Stimulated activated CD4-positive, alpha-beta T cell treated with anti-CD3 and anti-CD28 coated beads, Interleukin-15, amount 100 ng/mL, for 24 hours (primary cell): ENCODE results near the gene CACNA1I.

Experiments used
- DNase-seq: peaks from one replicate; pipeline ENCODE4 v3.0.0-alpha.2; 2020

CACNA1I gene

GRCh38 chr22:39536711-39537110 is 33.8 kb upstream of the CACNA1I start:
- DNase-seq: no peak

GRCh38 chr22:39537975-39538374 is 32.6 kb upstream of the CACNA1I start:
- DNase-seq: no peak

DNA sequence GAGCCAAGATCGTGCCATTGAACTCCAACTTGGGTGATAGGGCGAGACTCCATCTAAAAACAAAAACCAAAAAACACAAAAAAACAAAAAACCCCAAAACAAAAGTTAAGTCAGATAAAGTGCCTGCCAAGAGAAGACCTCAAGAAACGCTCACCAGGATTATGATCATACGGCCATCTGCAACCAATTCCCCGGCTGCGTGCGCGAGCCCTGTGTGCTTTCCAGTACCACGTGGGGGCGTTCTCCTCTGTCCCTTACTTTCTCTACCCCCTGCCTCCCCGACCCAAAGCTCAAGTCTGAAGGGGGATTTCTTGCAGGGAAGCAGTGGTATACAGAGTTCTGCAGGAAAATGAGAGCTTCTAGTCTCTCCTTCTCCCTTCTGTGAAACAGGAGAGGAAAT is 27.5 kb upstream of the CACNA1I start:
- peak; percentile 45 for DNase-seq

DNA sequence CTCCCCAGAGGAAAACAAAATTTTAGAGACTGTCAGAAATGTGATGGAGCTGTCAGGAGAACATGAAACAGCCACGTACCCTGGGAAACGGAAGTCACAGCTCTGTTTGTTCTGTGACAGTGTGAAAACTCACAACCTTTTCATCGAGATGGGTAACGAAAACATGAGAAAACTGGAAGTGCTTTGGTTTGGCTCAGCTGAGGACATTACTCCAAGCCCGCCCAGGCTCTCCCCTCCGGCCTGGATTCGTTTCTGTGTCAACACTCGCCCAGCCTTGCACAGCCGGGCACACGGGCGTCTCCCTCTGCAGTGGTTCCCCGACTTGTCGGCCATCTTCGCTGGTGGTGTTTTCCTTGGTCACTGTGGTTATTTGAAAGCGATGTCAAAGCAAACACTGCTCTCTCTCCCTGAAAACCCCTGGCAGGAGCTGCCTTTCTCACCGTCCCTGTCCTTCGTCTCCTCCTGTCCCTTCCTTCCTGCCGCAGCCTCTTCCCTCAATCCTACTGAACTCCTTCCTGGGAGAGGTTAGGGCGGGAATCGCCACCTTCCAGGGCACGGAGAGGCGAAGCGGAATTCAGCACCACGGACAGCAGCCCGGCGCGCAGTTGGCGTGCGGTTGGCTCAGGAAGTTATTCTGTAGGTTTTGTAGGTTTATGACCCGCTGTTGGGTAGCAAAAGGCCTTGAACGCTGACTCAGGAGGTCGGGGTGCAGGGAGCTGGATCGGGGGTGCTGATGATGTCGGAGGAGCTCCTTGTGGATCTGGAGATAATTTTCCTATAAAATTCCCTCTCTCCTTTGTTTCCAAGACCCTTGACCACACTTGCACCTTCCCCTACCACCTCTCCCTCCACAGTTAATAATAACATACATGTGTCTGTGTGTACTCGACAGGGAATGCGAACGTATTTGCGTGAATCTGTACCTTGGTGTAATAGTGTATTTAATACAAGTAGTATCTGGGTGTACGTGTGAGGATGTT is 24.9 kb upstream of the CACNA1I start:
- peak; percentile 77 for DNase-seq

DNA sequence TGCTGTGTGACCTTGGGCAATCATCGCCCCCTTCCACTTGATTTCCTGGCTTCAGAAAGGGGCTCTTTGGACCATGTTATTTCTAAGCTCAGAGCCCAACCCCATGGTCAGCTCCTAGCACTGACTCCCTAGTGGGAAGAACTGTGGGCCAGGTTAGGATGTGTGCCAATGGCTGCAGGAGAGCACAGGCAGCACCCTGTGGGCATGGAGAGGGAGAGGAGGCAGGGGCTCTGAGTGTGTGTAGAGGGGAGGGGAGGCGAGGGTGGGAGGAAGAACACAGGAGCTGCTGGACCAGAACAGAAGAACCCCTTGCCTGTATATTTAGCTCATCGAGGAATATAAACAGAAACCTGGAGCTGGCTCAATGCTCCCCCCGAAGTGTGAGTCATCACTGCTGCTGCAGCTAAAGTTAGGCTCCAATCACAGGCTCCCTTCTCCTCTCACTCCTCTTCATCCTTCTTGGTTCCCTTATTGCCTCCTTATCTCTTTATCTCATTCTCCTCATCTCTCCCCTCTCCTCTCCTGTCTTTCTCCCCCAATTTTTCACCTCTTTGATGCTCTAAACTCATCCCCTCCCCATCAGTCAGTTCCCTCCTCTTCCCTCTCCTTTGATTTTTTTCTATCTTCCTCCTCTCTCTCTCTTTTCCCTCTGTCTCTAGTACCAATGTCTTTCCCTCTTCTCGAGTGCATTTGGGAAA is 23.5 kb upstream of the CACNA1I start:
- DNase-seq: no peak

GRCh38 chr22:39547587-39547947 is 23.0 kb upstream of the CACNA1I start:
- DNase-seq: no peak

- DNase-seq: no peak
Measured at GRCh38 chr22:39553429-39553828, 17.1 kb upstream of the CACNA1I start.

DNA sequence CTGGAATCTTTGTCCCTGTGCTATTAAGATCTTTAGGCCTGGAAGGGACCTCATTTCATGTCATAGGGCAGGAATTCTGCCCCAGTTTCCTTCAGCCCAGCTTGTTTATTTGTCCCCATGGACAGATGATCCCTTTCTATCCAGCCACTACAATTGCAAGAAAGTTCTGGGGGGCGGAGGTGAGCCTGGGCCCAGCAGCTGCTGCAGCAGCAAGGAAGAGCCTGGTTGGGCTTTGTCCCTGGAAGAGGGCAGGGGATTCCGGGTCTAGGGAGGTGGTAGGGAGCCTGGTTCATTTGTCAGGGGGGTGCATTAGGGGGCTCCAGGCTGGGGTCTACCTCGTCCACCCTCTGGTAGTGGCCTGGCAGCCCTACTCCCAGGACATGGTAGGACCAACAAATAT is 16.4 kb upstream of the CACNA1I start:
- no peak for DNase-seq

DNA sequence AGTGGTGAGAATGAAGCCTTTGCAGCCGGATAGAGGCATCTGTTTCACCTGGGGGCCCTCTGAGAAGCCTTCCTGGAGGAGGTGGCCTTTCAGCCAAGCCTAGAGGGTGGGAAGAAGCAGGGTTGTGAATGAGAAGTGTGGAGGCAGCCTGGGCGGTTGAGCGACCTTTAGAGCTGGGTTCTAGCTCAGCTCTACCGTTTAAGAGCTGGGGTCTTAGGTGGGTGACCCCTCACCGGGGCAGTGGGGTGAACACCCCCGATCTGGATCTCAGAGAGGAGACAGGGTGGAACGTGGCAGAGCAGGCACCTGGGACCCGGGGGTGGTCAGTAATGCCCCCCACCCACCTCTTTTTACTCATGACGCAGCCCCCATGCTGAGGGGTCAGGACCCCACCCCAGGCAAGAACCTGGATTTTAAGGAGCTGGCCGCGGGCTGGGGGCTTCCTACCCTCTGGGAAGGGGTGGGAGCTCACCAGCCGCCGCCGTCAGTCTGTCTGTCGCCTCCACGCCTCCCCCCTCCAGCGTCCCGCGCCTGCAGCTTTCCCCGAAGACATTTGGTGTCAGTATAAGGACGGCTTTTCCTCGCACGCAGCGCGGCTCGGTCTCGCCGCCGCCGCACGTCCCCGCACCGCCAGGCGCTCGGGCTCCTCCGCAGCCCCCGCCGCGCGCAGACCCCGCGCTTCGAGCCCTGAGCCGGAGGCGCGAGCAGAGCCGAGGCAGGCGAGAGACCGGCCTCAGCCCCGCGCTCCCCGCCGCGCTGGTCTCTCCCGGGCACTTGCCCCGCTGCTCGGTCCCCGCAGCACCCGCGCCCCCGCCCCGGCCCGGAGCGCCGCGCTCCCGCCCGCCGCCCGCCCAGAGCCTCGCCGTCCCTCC is 13.3 kb upstream of the CACNA1I start:
- DNase-seq: peak; percentile 65

DNA sequence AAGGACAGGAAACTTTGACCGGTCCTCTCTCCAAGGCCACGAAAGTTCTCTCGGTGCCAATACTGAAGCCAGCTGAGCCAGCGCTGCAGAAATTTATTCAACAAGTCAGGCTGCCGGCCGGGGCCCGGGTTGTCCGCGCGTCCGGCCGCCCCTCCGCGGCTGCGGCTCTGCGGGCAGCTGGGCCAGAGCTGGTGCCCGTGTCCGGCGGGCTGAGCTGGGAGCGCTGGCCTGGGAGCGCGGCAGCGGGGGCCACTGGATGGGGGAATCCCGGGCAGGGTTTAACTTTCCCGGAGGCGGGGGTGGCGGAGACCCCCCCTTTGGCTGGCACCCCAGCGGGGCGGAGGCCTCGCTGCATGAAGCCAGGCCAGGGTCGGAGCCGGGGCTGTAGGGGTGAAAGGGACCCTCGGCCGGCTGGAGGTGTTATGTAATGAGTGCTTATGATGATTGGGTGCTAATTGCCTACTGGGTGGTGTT is 12.3 kb upstream of the CACNA1I start:
- no peak for DNase-seq

DNA sequence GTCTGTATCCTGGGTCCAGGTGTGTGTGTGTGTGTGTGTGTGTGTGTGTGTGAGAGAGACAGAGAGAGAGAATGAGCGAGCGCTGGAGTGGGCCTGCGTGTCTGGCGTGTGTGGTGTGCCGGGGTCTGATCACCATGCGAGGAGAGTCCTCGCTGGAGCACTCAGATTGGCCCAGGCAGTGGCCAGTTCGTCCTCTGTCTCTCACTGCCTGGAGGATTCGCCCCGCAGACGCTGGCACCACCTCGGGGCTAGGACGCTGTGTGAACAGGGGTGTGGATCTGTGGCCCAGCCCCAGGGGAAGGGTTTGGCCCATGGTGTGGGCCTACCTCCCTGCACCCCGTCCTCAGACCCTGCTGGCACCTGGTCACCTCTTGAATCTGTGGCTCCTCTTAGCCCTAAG is 11.6 kb upstream of the CACNA1I start:
- no peak for DNase-seq

GRCh38 chr22:39559456-39560105 is 11.0 kb upstream of the CACNA1I start:
- DNase-seq: no peak

DNA sequence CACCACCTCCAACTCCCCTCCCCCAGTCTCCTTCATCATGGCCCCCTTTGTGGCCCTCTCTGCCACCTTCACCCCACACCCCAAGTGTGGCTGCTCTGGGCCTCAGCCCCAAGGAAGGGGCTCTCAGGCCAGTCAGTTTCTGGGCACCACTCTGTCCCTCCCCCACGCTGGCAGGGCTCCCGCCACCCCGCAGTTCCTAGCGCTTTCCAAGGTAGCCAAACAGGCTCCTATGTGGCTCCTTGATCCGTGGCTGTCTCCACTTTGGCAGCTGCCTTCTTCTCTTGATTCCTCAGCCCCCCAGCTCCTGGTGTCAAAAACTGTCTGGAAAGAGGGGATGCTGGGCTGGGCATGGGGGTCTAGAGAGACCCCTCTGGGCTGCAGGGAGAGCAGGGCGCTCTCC is 10.4 kb upstream of the CACNA1I start:
- no peak for DNase-seq

DNA sequence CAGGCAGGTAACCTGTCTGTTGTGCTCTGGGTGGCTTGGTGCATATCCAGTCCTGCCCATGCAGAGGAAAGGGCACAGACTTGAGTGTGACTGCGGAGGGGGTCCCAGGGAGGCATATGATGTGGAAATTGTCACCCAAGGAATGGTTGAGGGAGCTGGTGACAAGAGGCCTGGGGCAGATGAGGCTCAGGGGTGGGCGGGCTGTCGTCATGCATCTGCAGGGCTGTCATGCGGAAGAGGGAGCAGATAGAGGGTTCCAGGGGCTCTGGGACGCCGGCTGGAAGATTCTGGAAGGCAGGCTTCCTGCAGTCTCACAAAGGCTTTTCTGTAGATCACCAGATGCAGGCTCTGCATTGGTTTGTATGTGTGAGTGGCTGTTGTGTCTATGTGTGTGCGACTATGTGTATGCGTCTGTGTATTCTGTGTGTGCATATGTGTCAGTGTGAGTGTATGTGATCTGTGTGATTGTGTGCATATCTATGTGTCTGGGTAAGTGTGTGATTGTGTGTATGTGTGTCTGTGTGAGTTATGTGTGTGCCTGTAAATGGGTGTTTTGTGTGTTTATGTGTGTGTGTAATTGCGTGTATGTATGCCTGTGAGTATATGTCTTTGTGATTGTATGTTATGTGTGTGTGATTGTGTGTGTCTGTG is 7.6 kb upstream of the CACNA1I start:
- DNase-seq: no peak

GRCh38 chr22:39563571-39564428 is 6.8 kb upstream of the CACNA1I start:
- no peak for DNase-seq

- DNase-seq: no peak
Measured at GRCh38 chr22:39565414-39565944, 5.1 kb upstream of the CACNA1I start.

DNA sequence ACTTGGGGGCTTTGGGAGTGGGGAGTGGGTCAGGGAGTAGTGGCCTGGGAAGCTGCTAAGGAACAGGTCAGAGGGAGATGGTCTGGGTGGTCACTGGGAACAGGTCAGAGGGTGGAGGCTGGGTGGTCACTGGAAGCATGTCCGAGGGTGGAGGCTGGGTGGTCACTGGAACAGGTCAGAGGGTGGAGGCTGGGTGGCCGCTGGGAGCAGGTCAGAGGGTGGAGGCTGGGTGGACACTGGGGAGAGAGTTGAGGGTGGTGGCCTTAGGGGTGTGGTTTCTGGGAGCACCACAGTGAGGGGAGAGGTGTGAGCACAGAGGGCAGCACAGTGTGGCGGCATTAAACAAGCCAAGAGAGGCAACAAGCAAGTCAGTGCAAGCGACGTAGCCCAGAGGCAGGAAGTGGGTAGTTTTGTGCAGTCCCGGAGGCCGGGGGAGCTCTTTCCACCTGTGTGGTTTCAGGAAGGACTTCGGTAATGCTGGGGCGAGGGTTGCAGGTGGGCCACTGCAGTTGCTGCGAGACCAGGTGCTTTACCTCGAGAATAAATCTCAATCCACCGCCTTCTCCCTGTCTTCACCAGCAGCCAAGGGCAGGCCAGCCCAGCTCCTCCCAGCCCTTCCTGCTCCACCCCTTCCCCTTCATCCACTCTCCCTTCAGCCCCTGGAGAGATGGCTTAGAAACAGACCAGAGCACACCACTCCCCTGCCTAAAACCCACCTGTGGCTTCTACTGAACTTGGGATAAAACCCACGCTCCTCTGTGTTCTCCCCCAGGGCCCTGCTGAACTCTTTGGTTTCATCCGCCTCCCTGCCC is 3.2 kb upstream of the CACNA1I start:
- DNase-seq: peak; percentile 50

DNA sequence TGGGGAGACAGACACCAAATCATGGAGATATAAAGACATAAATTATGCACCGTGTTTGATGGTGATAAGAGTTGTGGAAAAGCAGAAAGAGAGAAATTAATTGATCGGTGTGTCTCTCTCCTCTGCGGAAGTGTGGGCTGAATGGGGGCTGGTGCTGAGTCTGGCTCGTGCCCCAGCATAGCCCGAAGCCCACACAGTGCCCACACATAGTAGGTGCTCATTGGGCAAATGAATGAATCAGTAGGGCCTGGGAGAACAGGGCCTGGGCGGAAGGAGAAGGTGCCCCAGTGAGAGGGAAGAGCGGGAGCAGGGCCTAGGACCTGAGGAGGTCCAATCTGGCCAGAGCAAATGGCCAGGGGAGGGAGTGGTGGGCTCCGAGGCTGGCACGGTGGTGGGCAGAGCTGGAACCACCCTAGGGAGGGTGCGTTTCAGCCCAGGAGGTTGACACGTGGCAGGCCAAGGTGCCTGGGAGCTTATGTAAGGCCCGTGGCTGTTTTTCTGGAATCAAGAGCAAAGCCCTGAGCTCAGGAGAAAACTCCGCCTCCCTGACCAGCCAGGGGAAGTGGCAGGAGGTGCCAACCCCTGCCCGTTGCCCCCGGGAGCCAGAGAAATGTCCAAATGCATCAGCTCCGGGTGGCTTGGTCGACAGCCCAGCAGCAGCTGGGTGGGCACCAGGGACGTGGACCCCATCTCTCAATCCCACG is 2.1 kb upstream of the CACNA1I start:
- no peak for DNase-seq

- DNase-seq: no peak
Measured at GRCh38 chr22:39569066-39569465, 1.5 kb upstream of the CACNA1I start.
